Uterus (tissue), 2 donors: Measurements from ENCODE around the gene CPED1.

Experiments
- CTCF ChIP-seq, 4 experiments: fragments of 200-600 bp in 2 of 4; fragments of 450-650 bp in 2 of 4; sonication (generic) in 2 of 4; IDR thresholded peaks; one replicate each; pipeline ENCODE4 v1.5.1; 2016 to 2019; ENCODE audit warnings: antibody characterized with exemption in 4 of 4, mild to moderate bottlenecking in 2 of 4, moderate library complexity in 1 of 4
- POLR2A ChIP-seq, 2 donors: fragments of 450-650 bp; IDR thresholded peaks; one replicate each; pipeline ENCODE4 v1.6.1; 2016; ENCODE audit warnings: antibody characterized with exemption in 2 of 2, mild to moderate bottlenecking in 1 of 2, moderate library complexity in 1 of 2

DNA sequence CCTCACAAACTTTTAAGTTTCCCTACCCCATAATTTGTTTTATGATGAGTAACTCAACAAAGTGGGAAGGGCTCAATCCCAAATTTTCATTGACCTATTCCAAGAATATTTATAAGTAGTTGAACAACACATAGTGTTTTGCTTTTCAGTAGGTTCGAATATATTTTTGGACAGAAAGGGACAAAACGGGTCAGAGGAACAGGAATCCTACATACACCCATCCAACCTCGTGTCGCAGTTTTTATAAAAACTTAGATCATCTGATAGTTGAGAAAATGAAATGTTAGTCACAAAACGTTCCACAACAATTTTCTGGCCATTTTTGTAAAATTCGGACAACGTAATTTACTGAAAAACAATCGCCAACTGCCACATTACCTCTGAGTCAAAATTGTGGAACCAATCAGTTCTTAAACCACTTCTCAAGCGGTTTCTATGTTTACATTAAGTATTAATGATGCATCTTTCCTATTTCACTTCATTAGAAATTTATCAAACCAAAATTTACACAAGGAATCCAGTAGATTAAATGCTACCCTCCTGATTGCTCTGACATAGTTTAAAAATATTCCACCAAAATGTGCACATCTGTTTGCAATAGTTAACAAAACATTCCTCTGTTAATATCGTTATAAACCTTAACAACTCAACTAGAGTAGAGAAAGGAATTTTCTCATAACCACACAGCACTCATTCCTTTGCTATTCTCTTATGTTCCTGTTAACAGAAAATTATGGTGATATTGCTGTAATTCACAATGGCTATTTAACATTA, 346.6 kb downstream of the CPED1 start:
- TF ChIP-seq CTCF (IDR thresholded peaks at IDR 0.05) = no peak
- no peak for TF ChIP-seq POLR2A (IDR thresholded peaks at IDR 0.05)
